Endothelial cell (in vitro differentiated cells): Measurements from ENCODE around the gene CDC25B. TPM values are rescaled to one million over a fixed set of nuclear protein-coding genes. Genes with fewer than 3 reads are reported as not detected.

Experiments used
- DNase-seq: peaks from one replicate; pipeline ENCODE4 v3.0.0; 2021; ENCODE audit warnings: low spot score
- H3K27ac Mint-ChIP-seq: one replicate; pipeline ENCODE4 v1.8.0; 2021; ENCODE audit warnings: mixed read lengths, inconsistent platforms; ENCODE audit not compliant: unreplicated experiment
- H3K27me3 Mint-ChIP-seq: one replicate; pipeline ENCODE4 v1.8.0; 2021; ENCODE audit warnings: mild to moderate bottlenecking, moderate library complexity, mixed read lengths, inconsistent platforms; ENCODE audit not compliant: unreplicated experiment
- H3K36me3 Mint-ChIP-seq: one replicate; pipeline ENCODE4 v1.8.0; 2021; ENCODE audit warnings: mild to moderate bottlenecking, low read depth, mixed read lengths, inconsistent platforms; ENCODE audit not compliant: unreplicated experiment
- H3K4me1 Mint-ChIP-seq: one replicate; pipeline ENCODE4 v1.8.0; 2021; ENCODE audit warnings: mild to moderate bottlenecking, mixed read lengths, inconsistent platforms; ENCODE audit not compliant: unreplicated experiment
- H3K4me3 Mint-ChIP-seq: one replicate; pipeline ENCODE4 v1.8.0; 2021; ENCODE audit warnings: mild to moderate bottlenecking, mixed read lengths, inconsistent platforms; ENCODE audit not compliant: unreplicated experiment
- H3K9me3 Mint-ChIP-seq: one replicate; pipeline ENCODE4 v1.8.0; 2021; ENCODE audit warnings: mixed read lengths, inconsistent platforms; ENCODE audit not compliant: unreplicated experiment
- CTCF ChIP-seq: fragments of 200-600 bp; sonication (generic); IDR thresholded peaks from one replicate; pipeline ENCODE4 v1.5.0; 2021; ENCODE audit warnings: antibody characterized with exemption; ENCODE audit not compliant: unreplicated experiment
- total RNA-seq: library from RNA; stranded (reverse); fragmentation: NEBNext Ultra II Directional; extraction: Animal tissue kit (Norgen Biotek cat#: 25700); gene quantifications from one replicate; pipeline ENCODE4 v1.2.1, GENCODE V29; 2021; ENCODE audit not compliant: unreplicated experiment

Gene CDC25B
- total RNA-seq, 1 donor from 2014 or later: 10.4 TPM

- H3K36me3 Mint-ChIP-seq: peaks cover 6% of the 10 kb centered on the region
- no peak for DNase-seq
- H3K27me3 Mint-ChIP-seq: peaks cover 12% of the 10 kb centered on the region
- peaks cover 13% of the 10 kb centered on the region for H3K4me1 Mint-ChIP-seq
- H3K4me3 Mint-ChIP-seq: no peak overlapping the region
- no peak overlapping the region for H3K27ac Mint-ChIP-seq
- TF ChIP-seq CTCF: no peak
- H3K9me3 Mint-ChIP-seq: no peaks in the 10 kb centered on the region
These were observed 2.3 kb downstream of the CDC25B start for GRCh38 chr20:3798373-3798768.

GRCh38 chr20:3798908-3799248, 2.8 kb downstream of the CDC25B start:
- no peak overlapping the region for H3K4me3 Mint-ChIP-seq

GRCh38 chr20:3800256-3800877, 4.3 kb downstream of the CDC25B start:
- Mint-ChIP-seq H3K27me3 (peaks cover 20% of the 10 kb centered on the region), H3K27ac (no peak overlapping the region), H3K36me3 (peaks cover 21% of the 10 kb centered on the region), H3K4me1 (peaks cover 15% of the 10 kb centered on the region), H3K9me3 (no peaks in the 10 kb centered on the region), H3K4me3 (no peak overlapping the region)
- TF ChIP-seq CTCF: no peak
- DNase-seq: no peak

More at GRCh38 chr20:3798908-3799248, 2.8 kb downstream of the CDC25B start:
- no peak overlapping the region for H3K27ac Mint-ChIP-seq
- H3K27me3 Mint-ChIP-seq: peaks cover 12% of the 10 kb centered on the region
- no peak for DNase-seq
- peaks cover 11% of the 10 kb centered on the region for H3K36me3 Mint-ChIP-seq
- H3K9me3 Mint-ChIP-seq: no peaks in the 10 kb centered on the region
- peaks cover 13% of the 10 kb centered on the region for H3K4me1 Mint-ChIP-seq
- no peak for TF ChIP-seq CTCF

- Mint-ChIP-seq H3K4me3 (no peak overlapping the region), H3K27me3 (peaks cover 21% of the 10 kb centered on the region), H3K27ac (no peak overlapping the region), H3K36me3 (peaks cover 25% of the 10 kb centered on the region), H3K4me1 (peaks cover 18% of the 10 kb centered on the region), H3K9me3 (no peaks in the 10 kb centered on the region)
- TF ChIP-seq CTCF: no peak
- DNase-seq: no peak
These were observed 4.8 kb downstream of the CDC25B start for GRCh38 chr20:3800878-3801260.

- Mint-ChIP-seq H3K4me3 (no peak overlapping the region), H3K27me3 (peaks cover 21% of the 10 kb centered on the region), H3K4me1 (peaks cover 18% of the 10 kb centered on the region), H3K27ac (no peak overlapping the region), H3K9me3 (no peaks in the 10 kb centered on the region), H3K36me3 (peaks cover 25% of the 10 kb centered on the region)
- no peak for TF ChIP-seq CTCF
- DNase-seq: no peak
These were observed 5.2 kb downstream of the CDC25B start for GRCh38 chr20:3801299-3801698.
